Middle frontal gyrus (tissue), 1 donor: Measurements from ENCODE around the gene OTOP2.
"Not testable (repeated sequence)": the region's sequence is repeated elsewhere in the genome, so short reads cannot be mapped to it uniquely, and the experiment has no call there.

Experiments
- DNase-seq: peaks from one replicate; pipeline ENCODE4 v3.0.0-alpha.2; 2015; ENCODE audit warnings: low spot score; ENCODE audit errors: extremely low spot score

OTOP2 gene

GRCh38 chr17:74971069-74971841 is 47.2 kb downstream of the OTOP2 start:
- DNase-seq = no peak

- DNase-seq = no peak
Observed at GRCh38 chr17:74971842-74972106, 47.7 kb downstream of the OTOP2 start.

- DNase-seq = peak; percentile 36
Observed at GRCh38 chr17:74972107-74972972, 48.3 kb downstream of the OTOP2 start, which contains the start of gene HID1. TSS of gene HID1 (minus strand) at chr17:74972759. CDS start at chr17:74972656, 103 bp downstream.

GRCh38 chr17:74972973-74973328 is 48.9 kb downstream of the OTOP2 start:
- no peak for DNase-seq

GRCh38 chr17:74975943-74976342 is 51.9 kb downstream of the OTOP2 start:
- DNase-seq = no peak

GRCh38 chr17:74977802-74978201 is 53.7 kb downstream of the OTOP2 start:
- no peak for DNase-seq

GRCh38 chr17:74978240-74978639 is 54.2 kb downstream of the OTOP2 start:
- no peak for DNase-seq

GRCh38 chr17:74979408-74980146 is 55.5 kb downstream of the OTOP2 start:
- no peak for DNase-seq

GRCh38 chr17:74981318-74981978 is 57.4 kb downstream of the OTOP2 start:
- no peak for DNase-seq

GRCh38 chr17:74981979-74982662 is 58.0 kb downstream of the OTOP2 start:
- peak; percentile 80 for DNase-seq

GRCh38 chr17:74982663-74983313 is 58.7 kb downstream of the OTOP2 start:
- DNase-seq = not testable (repeated sequence)
